ENCODE results near the gene SEMA6A. TPM values are rescaled to one million over a fixed set of nuclear protein-coding genes. Genes with fewer than 3 reads are reported as not detected.
A peak's percentile ranks its signal among the peaks of the same experiment; 100 is the strongest.

The SEMA6A gene
- total RNA-seq, 1 experiment from 2014 or later, result 39.0 TPM

DNA sequence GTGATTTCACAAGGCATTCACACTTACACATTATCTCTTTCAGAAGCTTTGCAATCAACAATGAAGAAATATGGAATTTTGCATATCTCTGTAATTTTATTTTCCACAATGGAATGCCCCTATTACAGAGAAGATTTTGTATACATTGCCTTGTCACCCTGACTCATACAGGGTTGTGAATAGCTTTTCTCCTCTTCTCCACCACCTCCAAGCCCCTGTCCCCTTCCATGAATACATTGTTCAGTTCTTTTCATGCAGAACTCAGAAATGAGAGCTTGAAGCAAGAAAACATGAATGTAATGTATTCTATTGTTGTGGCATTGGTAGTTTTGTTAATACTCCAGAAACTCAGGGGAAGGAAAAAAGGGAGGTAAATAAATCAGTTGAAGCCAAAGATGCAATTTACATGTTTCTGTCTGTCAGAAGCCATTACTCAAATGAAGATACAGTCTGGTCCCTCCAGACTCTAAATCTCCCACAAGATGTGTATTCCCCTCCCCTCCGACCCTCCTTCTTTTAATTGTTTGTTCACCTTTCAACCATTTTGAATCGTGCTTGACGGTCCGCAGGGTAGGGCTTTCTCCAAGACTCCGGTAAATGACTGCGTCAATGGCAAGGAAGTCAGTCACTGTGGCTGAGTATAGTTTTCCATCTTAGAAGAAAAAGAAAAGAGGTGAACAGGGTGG lies 86.1 kb downstream of the SEMA6A start:
- DNase-seq (ENCODE audit: low read depth, low spot score), result no peak

DNA sequence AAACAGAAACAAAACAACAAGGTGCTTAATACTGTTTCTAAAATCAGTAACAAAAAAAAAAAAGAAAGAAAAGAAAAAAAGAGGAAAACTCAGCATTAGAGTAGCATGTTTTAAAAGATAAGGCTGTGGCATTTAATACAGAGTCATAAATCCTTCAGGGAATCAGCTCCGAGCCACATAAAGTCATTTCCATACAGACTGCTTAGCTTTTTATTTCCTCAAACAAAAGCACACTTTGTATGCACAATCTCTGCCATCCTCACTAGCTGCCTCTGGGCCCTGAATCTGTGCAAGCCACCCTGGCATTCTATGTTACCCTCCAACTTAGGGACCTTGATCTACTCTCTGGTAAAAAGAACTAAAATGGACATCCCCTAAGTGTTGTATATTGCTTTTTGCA lies 87.6 kb downstream of the SEMA6A start:
- peak; percentile 53 for DNase-seq (ENCODE audit: low read depth, low spot score)
- in situ Hi-C loops (cut with HindIII; ENCODE audit: low pct_unique_long_range_greater_than_20kb, low sequenced_read_pairs), result no loop called here

More for the DNA sequence above, 86.1 kb downstream of the SEMA6A start:
- in situ Hi-C loops (cut with HindIII; ENCODE audit: low pct_unique_long_range_greater_than_20kb, low sequenced_read_pairs), result no loop called here

DNA sequence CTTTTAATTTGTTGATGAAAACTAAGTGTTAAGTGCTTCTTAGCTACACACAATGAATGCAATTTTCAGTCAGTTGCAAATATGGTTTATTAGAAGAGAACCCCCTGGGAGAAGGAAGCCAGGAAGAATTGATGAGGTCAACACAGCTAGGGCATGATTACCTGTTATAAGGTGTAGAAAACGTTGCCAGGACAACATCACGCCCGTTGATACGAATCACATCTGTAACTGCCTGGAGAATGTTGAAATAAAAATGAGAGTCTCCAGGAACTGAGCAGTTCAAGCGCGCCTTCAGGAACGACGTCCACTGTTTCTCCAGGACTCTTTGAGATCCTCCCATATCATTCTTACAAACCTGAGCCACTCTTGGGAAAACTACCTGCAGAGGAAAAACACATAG lies 88.0 kb downstream of the SEMA6A start:
- no peak for DNase-seq (ENCODE audit: low read depth, low spot score)
- in situ Hi-C loops (cut with HindIII; ENCODE audit: low pct_unique_long_range_greater_than_20kb, low sequenced_read_pairs), result no loop called here

- DNase-seq (ENCODE audit: low read depth, low spot score), result no peak
- in situ Hi-C loops (cut with HindIII; ENCODE audit: low pct_unique_long_range_greater_than_20kb, low sequenced_read_pairs), result no loop called here
These were observed 90.0 kb downstream of the SEMA6A start for GRCh38 chr5:116484645-116485044.

DNA sequence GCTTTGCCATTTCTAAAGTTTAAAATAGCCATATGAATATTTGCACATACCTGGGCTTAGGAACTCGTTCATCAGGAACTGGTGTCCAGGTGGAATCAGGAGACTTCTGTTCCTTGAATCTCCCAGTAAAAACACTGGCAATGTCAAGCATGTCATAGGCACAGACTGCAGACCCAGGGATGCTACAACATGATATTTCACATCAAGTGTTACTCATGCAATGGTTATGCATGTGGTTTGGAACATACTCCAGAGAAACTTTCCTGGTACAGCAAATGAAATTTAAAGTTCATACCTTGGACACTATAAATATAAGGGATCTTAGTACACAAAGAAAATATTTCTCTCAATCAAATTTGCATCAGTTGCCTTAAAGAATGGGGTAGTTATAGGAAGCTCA lies 92.2 kb downstream of the SEMA6A start:
- in situ Hi-C loops (cut with HindIII; ENCODE audit: low pct_unique_long_range_greater_than_20kb, low sequenced_read_pairs), result no loop called here
- DNase-seq (ENCODE audit: low read depth, low spot score), result no peak

GRCh38 chr5:116480894-116481510 lies 93.6 kb downstream of the SEMA6A start:
- DNase-seq (ENCODE audit: low read depth, low spot score), result no peak
- in situ Hi-C loops (cut with HindIII; ENCODE audit: low pct_unique_long_range_greater_than_20kb, low sequenced_read_pairs), result no loop called here

DNA sequence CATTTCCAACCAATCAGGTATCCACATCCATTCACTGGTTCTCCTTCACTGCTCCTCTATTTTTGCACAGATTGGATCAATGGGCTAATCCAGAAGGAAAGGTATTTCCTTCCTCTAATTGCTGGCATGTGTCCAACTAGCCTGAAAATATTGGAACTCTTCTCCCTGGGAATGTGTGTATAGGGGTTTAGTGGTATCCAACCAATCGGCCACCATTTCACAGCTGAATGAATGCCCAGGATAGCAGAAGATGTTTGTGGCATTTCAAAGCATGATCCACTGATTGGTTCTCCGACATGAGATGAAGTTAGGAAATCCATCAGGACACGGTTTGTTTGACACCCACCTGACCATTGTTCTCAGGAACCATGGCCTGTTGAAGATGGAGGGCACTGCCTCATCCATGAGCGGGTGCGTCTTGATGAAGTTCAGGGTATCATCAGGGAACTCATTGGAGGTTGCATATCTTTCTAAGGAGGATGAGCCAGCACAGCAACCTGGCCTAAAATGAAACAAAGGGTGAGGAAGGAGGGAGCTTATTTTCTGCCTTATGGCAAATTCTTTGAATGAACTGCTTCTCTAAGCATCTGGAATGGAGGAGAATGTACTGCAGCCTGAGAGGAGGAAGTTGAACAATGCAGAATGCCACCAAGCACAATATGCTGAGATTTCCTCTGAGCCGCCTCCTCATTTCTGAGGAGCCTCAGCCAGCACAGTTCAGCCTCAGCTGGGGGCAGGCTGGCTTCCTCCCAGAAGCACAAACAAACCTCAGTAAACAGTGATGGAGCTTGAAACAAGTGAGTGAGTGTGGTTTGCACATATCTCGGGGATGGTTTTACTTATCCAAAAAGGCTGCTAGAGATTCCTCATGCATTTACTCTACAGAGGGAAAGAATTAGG lies 94.6 kb downstream of the SEMA6A start:
- in situ Hi-C loops (cut with HindIII; ENCODE audit: low pct_unique_long_range_greater_than_20kb, low sequenced_read_pairs), result no loop called here
- no peak for DNase-seq (ENCODE audit: low read depth, low spot score)

GRCh38 chr5:116478491-116478890 lies 96.1 kb downstream of the SEMA6A start:
- DNase-seq (ENCODE audit: low read depth, low spot score), result no peak
- in situ Hi-C loops (cut with HindIII; ENCODE audit: low pct_unique_long_range_greater_than_20kb, low sequenced_read_pairs), result no loop called here

- in situ Hi-C loops (cut with HindIII; ENCODE audit: low pct_unique_long_range_greater_than_20kb, low sequenced_read_pairs), result no loop called here
- no peak for DNase-seq (ENCODE audit: low read depth, low spot score)
These were observed 97.6 kb downstream of the SEMA6A start for GRCh38 chr5:116476897-116477537.

DNA sequence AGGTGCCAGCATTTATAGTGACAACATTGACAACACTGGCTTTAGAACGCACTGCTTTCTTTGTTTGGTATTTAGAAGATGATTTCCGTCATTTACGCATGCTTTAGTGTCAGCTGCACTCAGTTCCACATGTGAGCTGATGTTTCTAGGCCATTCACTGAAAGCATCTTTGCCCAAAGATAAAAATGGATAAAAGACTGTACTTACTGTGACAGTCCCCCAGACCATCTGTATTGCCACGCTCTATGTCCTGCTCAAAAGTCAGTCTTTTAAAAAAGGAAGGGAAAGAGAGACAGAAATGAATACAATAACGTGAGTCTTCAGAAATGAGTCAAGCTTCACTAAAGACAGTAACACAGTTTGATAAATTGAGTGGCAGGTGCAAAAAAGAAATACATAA lies 99.3 kb downstream of the SEMA6A start:
- no peak for DNase-seq (ENCODE audit: low read depth, low spot score)
- in situ Hi-C loops (cut with HindIII; ENCODE audit: low pct_unique_long_range_greater_than_20kb, low sequenced_read_pairs), result no loop called here

- in situ Hi-C loops (cut with HindIII; ENCODE audit: low pct_unique_long_range_greater_than_20kb, low sequenced_read_pairs), result no loop called here
- DNase-seq (ENCODE audit: low read depth, low spot score), result no peak
These were observed 100.9 kb downstream of the SEMA6A start for GRCh38 chr5:116473706-116474105.

- DNase-seq (ENCODE audit: low read depth, low spot score), result peak; percentile 18
- in situ Hi-C loops (cut with HindIII; ENCODE audit: low pct_unique_long_range_greater_than_20kb, low sequenced_read_pairs), result no loop called here
These were observed 102.3 kb downstream of the SEMA6A start for GRCh38 chr5:116472274-116472673.

DNA sequence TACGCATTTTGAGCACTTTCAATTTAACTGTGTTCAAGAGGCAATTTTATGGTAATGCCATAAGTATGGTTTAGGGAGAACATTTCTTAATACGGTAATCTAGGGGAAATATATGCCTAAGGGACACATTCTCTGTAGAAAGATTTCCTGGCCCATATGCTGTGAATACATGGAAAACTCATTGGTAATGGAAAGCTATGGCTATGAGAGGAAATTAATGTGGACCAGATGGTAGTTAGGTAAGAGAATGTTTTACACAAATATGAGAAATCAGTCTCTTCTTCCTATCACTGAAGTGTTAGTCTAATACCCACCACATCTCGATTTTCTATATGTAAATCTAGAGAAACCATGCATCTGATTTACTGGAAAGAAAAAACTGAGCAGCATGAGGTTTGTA lies 105.0 kb downstream of the SEMA6A start:
- in situ Hi-C loops (cut with HindIII; ENCODE audit: low pct_unique_long_range_greater_than_20kb, low sequenced_read_pairs), result no loop called here
- no peak for DNase-seq (ENCODE audit: low read depth, low spot score)

GRCh38 chr5:116468583-116468982 lies 106.0 kb downstream of the SEMA6A start:
- DNase-seq (ENCODE audit: low read depth, low spot score), result no peak
- in situ Hi-C loops (cut with HindIII; ENCODE audit: low pct_unique_long_range_greater_than_20kb, low sequenced_read_pairs), result no loop called here

GRCh38 chr5:116467465-116467843 lies 107.2 kb downstream of the SEMA6A start:
- in situ Hi-C loops (cut with HindIII; ENCODE audit: low pct_unique_long_range_greater_than_20kb, low sequenced_read_pairs), result no loop called here
- DNase-seq (ENCODE audit: low read depth, low spot score), result no peak

DNA sequence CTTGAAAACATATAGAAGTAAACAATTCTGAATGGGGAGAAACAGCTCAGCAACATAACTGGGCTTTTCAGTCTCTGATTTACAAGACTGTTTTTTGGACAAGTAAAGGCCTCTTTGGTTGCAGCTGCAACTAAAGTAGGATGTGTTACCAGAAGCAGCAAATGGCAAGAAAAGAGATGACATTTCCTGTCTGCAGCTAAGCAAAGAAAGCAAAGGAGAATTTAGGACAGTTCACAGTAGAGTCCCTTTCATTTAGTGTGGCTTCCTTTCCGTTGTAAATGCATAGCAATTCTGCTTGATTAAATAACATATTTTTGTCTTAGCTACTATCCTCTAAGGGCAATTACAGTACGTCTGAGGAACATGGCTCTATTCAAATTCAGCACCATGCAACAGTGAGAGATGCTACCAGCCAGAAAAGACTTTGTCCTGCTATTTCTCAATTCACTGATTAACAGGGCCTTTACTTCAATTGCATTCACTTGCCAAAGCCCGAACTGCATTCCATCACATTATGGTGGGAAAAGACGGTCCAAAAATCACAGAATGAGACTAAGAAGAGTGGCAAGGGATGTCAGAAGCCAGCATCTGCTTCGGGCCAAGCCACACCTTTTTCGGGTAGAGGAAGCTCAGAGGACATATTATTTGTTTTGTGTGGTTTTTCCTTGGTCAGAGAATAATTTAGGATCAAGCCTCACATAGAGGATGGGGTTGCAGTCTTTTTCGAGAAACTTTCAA lies 107.7 kb downstream of the SEMA6A start:
- DNase-seq (ENCODE audit: low read depth, low spot score), result no peak
- in situ Hi-C loops (cut with HindIII; ENCODE audit: low pct_unique_long_range_greater_than_20kb, low sequenced_read_pairs), result no loop called here

GRCh38 chr5:116465411-116465810 lies 109.2 kb downstream of the SEMA6A start:
- in situ Hi-C loops (cut with HindIII; ENCODE audit: low pct_unique_long_range_greater_than_20kb, low sequenced_read_pairs), result no loop called here
- DNase-seq (ENCODE audit: low read depth, low spot score), result no peak
